HepG2 (cell line): ENCODE results near the gene PIEZO1. TPM values are rescaled to one million over a fixed set of nuclear protein-coding genes. Genes with fewer than 3 reads are reported as not detected.

Source experiments
- ADNP ChIP-seq: sonication (generic); formaldehyde crosslinking; IDR thresholded peaks from 2 replicates; pipeline ENCODE4 v1.4.0; 2020; ENCODE audit warnings: missing genetic modification reagents
- HNRNPL ChIP-seq: fragments of 200-400 bp; formaldehyde crosslinking; IDR thresholded peaks from 2 replicates; pipeline ENCODE4 v1.6.1; 2017; ENCODE audit warnings: mild to moderate bottlenecking, low read depth, low read length
- IKZF4 ChIP-seq: sonication (generic); formaldehyde crosslinking; IDR thresholded peaks from 2 replicates; pipeline ENCODE4 v1.5.1; 2020; ENCODE audit warnings: borderline replicate concordance, mild to moderate bottlenecking, low read depth, missing genetic modification reagents; ENCODE audit errors: not compliant biosample characterization
- JARID2 ChIP-seq: sonication (generic); formaldehyde crosslinking; IDR thresholded peaks from 2 replicates; pipeline ENCODE4 v1.8.1; 2023; ENCODE audit warnings: missing genetic modification reagents, inconsistent platforms; ENCODE audit not compliant: insufficient replicate concordance
- MAFK ChIP-seq, 2 experiments: IDR thresholded peaks in 1 of 2; conservative IDR thresholded peaks in 1 of 2; 2 replicates each; pipeline ENCODE4 v1.6.1; 2011; ENCODE audit warnings: improper control_type of control experiment in 2 of 2, low read length in 2 of 2
- MED13 ChIP-seq: sonication (generic); formaldehyde crosslinking; IDR thresholded peaks from 2 replicates; pipeline ENCODE4 v1.5.0; 2020; ENCODE audit warnings: missing genetic modification reagents
- MXI1 ChIP-seq: IDR thresholded peaks from 3 replicates; pipeline ENCODE4 v1.6.1; 2012; ENCODE audit warnings: low read depth, low read length, inconsistent platforms, borderline replicate concordance
- MZF1 ChIP-seq: sonication (generic); formaldehyde crosslinking; IDR thresholded peaks from 2 replicates; pipeline ENCODE4 v1.8.1; 2023; ENCODE audit warnings: mild to moderate bottlenecking, missing genetic modification reagents, borderline replicate concordance
- NFKB2 ChIP-seq: sonication (generic); formaldehyde crosslinking; IDR thresholded peaks from 2 replicates; pipeline ENCODE4 v1.4.0; 2020; ENCODE audit warnings: missing genetic modification reagents, borderline replicate concordance
- RBM39 ChIP-seq: fragments of 200-400 bp; formaldehyde crosslinking; IDR thresholded peaks from one replicate; pipeline ENCODE4 v1.6.1; 2018; ENCODE audit warnings: antibody characterized with exemption, mild to moderate bottlenecking, low read depth, low read length; ENCODE audit not compliant: poor library complexity, severe bottlenecking
- TSC22D2 ChIP-seq: sonication (generic); formaldehyde crosslinking; IDR thresholded peaks from 2 replicates; pipeline ENCODE4 v1.5.1; 2020; ENCODE audit warnings: missing genetic modification reagents, mild to moderate bottlenecking, borderline replicate concordance
- ZBTB7A ChIP-seq: sonication (generic); formaldehyde crosslinking; IDR thresholded peaks from 2 replicates; pipeline ENCODE4 v1.8.0; 2022; ENCODE audit warnings: mild to moderate bottlenecking, missing genetic modification reagents
- ZNF101 ChIP-seq: sonication (generic); formaldehyde crosslinking; IDR thresholded peaks from 2 replicates; pipeline ENCODE4 v1.4.0; 2020; ENCODE audit warnings: mild to moderate bottlenecking, low read depth, missing genetic modification reagents, borderline replicate concordance
- ZNF253 ChIP-seq: sonication (generic); formaldehyde crosslinking; IDR thresholded peaks from 2 replicates; pipeline ENCODE4 v1.8.0; 2022; ENCODE audit warnings: mild to moderate bottlenecking, missing genetic modification reagents, borderline replicate concordance
- ZNF484 ChIP-seq: sonication (generic); formaldehyde crosslinking; IDR thresholded peaks from 2 replicates; pipeline ENCODE4 v1.5.1; 2020; ENCODE audit warnings: mild to moderate bottlenecking, low read depth, missing genetic modification reagents, borderline replicate concordance
- ZNF607 ChIP-seq: sonication (generic); formaldehyde crosslinking; IDR thresholded peaks from 2 replicates; pipeline ENCODE4 v1.5.1; 2020; ENCODE audit warnings: missing genetic modification reagents, mild to moderate bottlenecking, borderline replicate concordance
- ZNF615 ChIP-seq: sonication (generic); formaldehyde crosslinking; IDR thresholded peaks from 2 replicates; pipeline ENCODE4 v1.5.0; 2020; ENCODE audit warnings: mild to moderate bottlenecking, missing genetic modification reagents, borderline replicate concordance
- polyA plus RNA-seq, 8 experiments: library from polyadenylated mRNA; depleted of rRNA in 3 of 8; stranded (reverse) in 7 of 8; unstranded in 1 of 8; fragments of >200 nt; fragmentation: Illumina TruSeq in 4 of 8; extraction: Trizol in 4 of 8; gene quantifications; 2 replicates each; pipeline versions ENCODE4 v1.2.1 to v1.2.3, GENCODE V29; 2011 to 2016; ENCODE audit warnings: low read depth in 4 of 8, missing spikeins in 1 of 8, mixed read lengths in 1 of 8; ENCODE audit not compliant: insufficient read depth in 1 of 8
- total RNA-seq, 5 experiments: library from RNA; depleted of rRNA; stranded (reverse); fragments of >200 nt; fragmentation: Illumina TruSeq; extraction: Trizol; gene quantifications; 2 replicates each; pipeline ENCODE4 v1.2.3, GENCODE V29; 2016; ENCODE audit warnings: low read depth in 1 of 5
- TF ChIP-seq, protein P1 (sequence below): sonication (generic); formaldehyde crosslinking; IDR thresholded peaks from 2 replicates; pipeline ENCODE4 v1.5.1; 2020; ENCODE audit warnings: mild to moderate bottlenecking, missing genetic modification reagents, moderate library complexity
- TF ChIP-seq, protein P2 (sequence below): sonication (generic); formaldehyde crosslinking; IDR thresholded peaks from 2 replicates; pipeline ENCODE4 v1.4.0; 2020; ENCODE audit warnings: missing genetic modification reagents, borderline replicate concordance
- TF ChIP-seq, protein P3 (sequence below): sonication (generic); formaldehyde crosslinking; IDR thresholded peaks from 2 replicates; pipeline ENCODE4 v1.8.0; 2022; ENCODE audit warnings: missing genetic modification reagents, mild to moderate bottlenecking, inconsistent platforms, borderline replicate concordance

The PIEZO1 gene
- total and polyA plus RNA-seq, 2 of the 13 experiments (the other 11 are each of a cell fraction or from before 2014, with no cell fraction given), result 67.9 to 85.0 TPM

DNA sequence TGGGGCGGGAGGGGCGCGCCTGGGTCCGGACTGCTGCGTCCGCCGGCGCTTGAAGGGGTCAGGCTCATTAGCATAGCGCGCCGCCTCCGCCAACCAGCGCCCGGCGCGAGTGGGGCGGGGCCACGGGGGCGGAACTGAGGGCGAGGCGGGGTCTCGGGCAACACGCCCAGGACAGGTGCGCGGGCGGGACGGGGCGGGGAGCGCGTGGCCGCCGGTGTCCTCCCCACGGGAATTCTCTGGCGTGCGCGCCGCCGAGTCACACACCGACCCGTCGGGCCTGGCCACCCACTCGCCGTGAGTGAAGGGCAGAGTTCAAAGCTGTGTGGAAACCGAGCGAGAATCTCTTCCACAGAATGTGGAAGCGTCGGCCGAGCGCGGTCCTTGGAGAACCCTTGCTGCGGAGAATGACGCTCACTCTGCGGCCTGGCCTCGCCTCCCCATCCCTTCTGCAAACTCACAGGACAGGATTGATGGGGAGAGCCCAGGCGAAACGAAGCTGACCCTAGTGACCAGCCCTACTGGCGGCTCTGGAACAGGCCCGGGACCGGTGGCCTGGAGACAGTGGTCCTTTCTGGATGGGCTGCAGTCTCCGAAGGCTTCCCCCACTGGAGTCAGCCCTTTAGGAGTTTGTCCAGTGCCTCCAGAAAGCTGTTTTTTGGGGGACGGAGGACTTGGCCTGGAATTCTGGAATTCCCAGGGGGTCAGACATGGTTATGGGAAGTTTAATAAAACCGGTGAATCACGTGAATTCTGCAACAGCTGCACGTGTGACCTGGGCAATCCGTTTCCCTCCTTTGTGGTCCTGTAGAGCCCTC is 98.4 kb downstream of the PIEZO1 start, which contains the start of gene SNAI3 (continued):
- TF ChIP-seq NFKB2 (CRISPR knock-in tag) (peak; percentile 84; the same call in 1 of the 2 replicates), ZNF615 (no peak), ZNF101 (no peak), IKZF4 (CRISPR knock-in tag) (peak; percentile 50), ADNP (no peak), MXI1 (peak; percentile 65; the same call in 1 of the 3 replicates), JARID2 (CRISPR knock-in tag) (peak; percentile 30), TSC22D2 (CRISPR knock-in tag) (no peak), RBM39 (no peak), MED13 (no peak), ZNF484 (no peak), MAFK (conservative IDR thresholded peaks at IDR 0.05 in 1 of 2, IDR thresholded peaks at IDR 0.05 in 1 of 2; ENCODE audit: low read length in 2 of 2) (no peak), ZBTB7A (CRISPR knock-in tag) (peak; percentile 54; the same call in 1 of the 2 replicates), MZF1 (no peak), HNRNPL (no peak), ZNF253 (CRISPR knock-in tag) (peak; percentile 71), ZNF607 (CRISPR knock-in tag) (peak; percentile 89)
- TF ChIP-seq, protein P1, sequence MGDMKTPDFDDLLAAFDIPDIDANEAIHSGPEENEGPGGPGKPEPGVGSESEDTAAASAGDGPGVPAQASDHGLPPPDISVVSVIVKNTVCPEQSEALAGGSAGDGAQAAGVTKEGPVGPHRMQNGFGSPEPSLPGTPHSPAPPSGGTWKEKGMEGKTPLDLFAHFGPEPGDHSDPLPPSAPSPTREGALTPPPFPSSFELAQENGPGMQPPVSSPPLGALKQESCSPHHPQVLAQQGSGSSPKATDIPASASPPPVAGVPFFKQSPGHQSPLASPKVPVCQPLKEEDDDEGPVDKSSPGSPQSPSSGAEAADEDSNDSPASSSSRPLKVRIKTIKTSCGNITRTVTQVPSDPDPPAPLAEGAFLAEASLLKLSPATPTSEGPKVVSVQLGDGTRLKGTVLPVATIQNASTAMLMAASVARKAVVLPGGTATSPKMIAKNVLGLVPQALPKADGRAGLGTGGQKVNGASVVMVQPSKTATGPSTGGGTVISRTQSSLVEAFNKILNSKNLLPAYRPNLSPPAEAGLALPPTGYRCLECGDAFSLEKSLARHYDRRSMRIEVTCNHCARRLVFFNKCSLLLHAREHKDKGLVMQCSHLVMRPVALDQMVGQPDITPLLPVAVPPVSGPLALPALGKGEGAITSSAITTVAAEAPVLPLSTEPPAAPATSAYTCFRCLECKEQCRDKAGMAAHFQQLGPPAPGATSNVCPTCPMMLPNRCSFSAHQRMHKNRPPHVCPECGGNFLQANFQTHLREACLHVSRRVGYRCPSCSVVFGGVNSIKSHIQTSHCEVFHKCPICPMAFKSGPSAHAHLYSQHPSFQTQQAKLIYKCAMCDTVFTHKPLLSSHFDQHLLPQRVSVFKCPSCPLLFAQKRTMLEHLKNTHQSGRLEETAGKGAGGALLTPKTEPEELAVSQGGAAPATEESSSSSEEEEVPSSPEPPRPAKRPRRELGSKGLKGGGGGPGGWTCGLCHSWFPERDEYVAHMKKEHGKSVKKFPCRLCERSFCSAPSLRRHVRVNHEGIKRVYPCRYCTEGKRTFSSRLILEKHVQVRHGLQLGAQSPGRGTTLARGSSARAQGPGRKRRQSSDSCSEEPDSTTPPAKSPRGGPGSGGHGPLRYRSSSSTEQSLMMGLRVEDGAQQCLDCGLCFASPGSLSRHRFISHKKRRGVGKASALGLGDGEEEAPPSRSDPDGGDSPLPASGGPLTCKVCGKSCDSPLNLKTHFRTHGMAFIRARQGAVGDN (CRISPR knock-in tag), result peak; percentile 93
- TF ChIP-seq, protein P2, sequence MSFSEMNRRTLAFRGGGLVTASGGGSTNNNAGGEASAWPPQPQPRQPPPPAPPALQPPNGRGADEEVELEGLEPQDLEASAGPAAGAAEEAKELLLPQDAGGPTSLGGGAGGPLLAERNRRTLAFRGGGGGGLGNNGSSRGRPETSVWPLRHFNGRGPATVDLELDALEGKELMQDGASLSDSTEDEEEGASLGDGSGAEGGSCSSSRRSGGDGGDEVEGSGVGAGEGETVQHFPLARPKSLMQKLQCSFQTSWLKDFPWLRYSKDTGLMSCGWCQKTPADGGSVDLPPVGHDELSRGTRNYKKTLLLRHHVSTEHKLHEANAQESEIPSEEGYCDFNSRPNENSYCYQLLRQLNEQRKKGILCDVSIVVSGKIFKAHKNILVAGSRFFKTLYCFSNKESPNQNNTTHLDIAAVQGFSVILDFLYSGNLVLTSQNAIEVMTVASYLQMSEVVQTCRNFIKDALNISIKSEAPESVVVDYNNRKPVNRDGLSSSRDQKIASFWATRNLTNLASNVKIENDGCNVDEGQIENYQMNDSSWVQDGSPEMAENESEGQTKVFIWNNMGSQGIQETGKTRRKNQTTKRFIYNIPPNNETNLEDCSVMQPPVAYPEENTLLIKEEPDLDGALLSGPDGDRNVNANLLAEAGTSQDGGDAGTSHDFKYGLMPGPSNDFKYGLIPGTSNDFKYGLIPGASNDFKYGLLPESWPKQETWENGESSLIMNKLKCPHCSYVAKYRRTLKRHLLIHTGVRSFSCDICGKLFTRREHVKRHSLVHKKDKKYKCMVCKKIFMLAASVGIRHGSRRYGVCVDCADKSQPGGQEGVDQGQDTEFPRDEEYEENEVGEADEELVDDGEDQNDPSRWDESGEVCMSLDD, result no peak; the same call in 1 of the 2 replicates
- TF ChIP-seq, protein P3, sequence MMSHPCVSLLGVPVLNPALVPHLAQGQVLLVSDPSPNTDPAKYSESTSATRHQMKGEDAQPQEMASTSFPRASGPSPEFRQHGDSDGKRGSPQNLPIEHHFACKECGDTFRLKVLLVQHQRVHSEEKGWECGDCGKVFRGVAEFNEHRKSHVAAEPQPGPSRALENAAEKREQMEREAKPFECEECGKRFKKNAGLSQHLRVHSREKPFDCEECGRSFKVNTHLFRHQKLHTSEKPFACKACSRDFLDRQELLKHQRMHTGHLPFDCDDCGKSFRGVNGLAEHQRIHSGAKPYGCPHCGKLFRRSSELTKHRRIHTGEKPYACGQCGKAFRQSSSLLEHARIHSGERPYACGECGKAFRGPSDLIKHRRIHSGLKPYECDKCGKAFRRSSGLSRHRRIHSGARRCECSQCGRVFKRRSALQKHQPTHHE (CRISPR knock-in tag), result no peak
